A204.1 (cell line): ENCODE data around the gene KANSL1.
A peak's percentile ranks its signal among the peaks of the same experiment; 100 is the strongest.
"Not testable (repeated sequence)": the region's sequence is repeated elsewhere in the genome, so short reads cannot be mapped to it uniquely, and the experiment has no call there.

Experiments used
- FAIRE-seq: peaks from 2 replicates; lab custom pipeline; 2012; peaks lifted over from hg19 to GRCh38; lab: Jason Lieb, UNC

The KANSL1 gene

GRCh38 chr17:46193151-46193625 is at the start of gene KANSL1:
KANSL1 (minus strand) TSS chr17:46193429; CDS start chr17:46172143, 21,286 bp downstream.
- FAIRE-seq: no peak

DNA sequence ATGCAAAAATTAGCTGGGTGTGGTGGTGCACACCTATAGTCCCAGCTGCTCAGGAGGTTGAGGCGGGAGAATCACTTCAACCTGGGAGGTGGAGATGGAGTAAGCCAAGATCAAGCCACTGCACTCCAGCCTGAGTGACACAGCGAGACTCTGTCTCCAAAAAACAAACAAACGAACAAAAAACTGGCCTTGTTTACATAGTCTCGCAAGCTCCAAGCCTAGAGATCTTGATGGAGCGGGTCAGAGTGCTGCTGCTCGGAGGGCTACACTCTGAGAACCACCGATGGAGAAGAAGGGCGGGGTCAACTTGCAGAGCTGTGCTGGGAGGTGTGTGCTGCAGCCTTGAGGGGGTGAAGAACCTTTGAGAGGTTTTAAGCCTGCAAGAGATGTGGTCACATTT is 38.1 kb upstream of the KANSL1 start:
- not testable (repeated sequence) for FAIRE-seq

- FAIRE-seq: not testable (repeated sequence)
These were observed 32.1 kb upstream of the KANSL1 start for GRCh38 chr17:46225274-46225794.

- FAIRE-seq: not testable (repeated sequence)
These were observed 31.6 kb upstream of the KANSL1 start for GRCh38 chr17:46224864-46225263.

- not testable (repeated sequence) for FAIRE-seq
These were observed 29.8 kb upstream of the KANSL1 start for GRCh38 chr17:46223041-46223440.

GRCh38 chr17:46216682-46217081 is 23.5 kb upstream of the KANSL1 start:
- FAIRE-seq: no peak

DNA sequence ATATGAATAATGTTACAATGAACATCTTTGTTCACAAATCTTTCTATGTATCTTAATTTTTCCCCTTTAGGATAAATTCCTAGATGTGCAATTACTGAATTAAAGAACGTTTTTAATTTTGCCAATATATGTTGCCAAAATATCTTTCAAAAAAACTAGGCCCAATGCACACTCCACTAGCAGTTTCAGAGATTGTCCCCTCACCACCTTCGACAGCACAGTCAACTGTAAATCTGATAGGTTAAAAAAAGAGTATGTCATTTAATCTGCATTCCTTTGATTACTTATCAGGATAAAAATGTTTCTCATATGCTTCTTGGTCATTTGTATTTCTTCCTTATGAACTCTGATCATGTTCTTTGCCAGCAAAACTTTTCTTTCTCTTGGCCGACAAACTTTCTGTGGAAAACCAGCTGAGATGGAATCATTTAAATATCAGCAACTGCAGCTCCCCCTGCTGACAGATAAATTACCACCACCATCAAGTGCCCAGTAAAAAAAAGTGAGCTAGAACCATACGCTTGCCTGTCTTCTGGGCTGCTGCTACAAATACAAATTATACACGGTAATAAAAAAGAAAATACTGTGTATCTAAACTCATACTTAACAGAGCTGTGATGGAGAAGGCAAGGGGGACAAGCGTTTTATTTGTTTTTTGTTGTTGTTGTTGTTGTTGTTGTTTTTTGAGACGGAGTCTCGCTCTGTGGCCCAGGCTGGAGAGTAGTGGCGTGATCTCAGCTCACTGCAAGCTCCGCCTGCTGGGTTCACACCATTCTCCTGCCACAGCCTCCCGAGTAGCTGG is 19.6 kb upstream of the KANSL1 start:
- FAIRE-seq: peak; percentile 79

- FAIRE-seq: no peak
These were observed 15.8 kb upstream of the KANSL1 start for GRCh38 chr17:46208997-46209396.

- no peak for FAIRE-seq
These were observed 12.7 kb upstream of the KANSL1 start for GRCh38 chr17:46205975-46206374.

GRCh38 chr17:46202424-46202823 is 9.2 kb upstream of the KANSL1 start:
- FAIRE-seq: no peak

- FAIRE-seq: no peak
These were observed 8.3 kb upstream of the KANSL1 start for GRCh38 chr17:46201491-46201890.

- no peak for FAIRE-seq
These were observed 7.0 kb upstream of the KANSL1 start for GRCh38 chr17:46200197-46200596.

- no peak for FAIRE-seq
These were observed 6.2 kb upstream of the KANSL1 start for GRCh38 chr17:46199379-46199778.

- FAIRE-seq: no peak
These were observed 5.0 kb upstream of the KANSL1 start for GRCh38 chr17:46198233-46198632.

- no peak for FAIRE-seq
These were observed 4.3 kb upstream of the KANSL1 start for GRCh38 chr17:46197530-46197929.

GRCh38 chr17:46195939-46196716 is 2.9 kb upstream of the KANSL1 start:
- no peak for FAIRE-seq

DNA sequence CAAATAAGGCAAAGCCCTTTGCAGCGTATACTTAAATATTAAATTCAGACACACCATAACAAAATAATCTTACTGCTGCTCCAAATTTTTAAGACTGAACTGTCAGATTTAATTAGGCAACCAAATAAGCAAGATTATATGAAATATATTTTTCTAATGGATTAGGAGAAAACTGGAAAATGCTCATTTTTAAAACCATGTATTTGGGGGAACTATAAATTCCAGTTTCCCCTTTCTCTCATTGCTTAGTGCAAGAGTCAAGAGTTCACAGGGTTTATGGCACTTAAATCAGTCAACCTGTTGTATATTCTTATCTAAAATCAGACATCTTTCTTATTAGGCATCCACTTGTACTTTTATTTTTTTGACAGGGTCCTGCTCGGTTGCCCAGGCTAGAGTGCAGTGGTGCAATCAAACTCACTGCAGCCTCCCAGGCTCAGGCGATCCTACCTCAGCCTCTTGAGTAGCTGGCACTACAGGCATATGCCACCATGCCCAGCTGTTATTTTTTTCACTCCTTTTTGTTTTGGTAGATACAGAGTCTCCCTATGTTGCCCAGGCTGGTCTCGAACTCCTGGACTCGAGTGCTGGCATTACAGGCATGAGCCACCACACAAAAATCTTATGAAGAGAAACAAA is 2.1 kb upstream of the KANSL1 start:
- no peak for FAIRE-seq

DNA sequence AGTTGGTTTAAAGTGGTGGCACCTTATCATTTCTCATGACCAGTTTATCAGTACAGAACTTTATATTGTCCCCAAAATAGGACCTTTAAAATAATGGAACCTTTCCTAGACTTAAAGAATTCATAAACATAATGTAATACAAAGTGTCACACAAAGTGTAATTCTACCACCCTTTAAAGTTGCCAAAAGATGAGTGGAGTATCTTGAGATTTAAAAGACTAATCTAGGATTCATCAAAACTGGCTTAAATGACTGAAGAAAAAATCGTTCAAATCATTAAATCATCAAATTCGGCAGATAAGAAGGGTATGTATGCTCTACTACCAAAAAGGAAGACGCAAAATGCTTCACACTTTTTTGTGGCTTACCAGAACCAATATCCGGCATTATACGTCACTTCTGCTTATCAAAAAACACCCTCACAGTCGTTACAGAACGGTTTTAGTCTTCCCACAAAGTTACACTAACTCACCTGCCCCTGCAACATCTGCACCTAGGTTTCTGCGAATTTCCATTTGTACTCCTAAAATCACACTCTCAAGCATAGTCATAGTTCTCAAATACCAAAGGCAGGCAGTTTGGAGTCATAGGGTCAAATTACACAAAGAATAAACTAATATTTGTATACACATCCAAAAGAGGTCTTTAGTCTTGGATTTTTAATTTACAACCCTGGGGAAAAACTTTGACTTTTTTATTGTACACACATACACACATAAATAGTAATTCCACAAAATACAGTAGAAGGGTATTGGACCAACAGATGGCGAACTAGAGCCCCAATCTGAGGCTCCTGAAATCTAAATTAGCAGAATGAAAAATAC is 1.4 kb upstream of the KANSL1 start:
- FAIRE-seq: peak; percentile 73

DNA sequence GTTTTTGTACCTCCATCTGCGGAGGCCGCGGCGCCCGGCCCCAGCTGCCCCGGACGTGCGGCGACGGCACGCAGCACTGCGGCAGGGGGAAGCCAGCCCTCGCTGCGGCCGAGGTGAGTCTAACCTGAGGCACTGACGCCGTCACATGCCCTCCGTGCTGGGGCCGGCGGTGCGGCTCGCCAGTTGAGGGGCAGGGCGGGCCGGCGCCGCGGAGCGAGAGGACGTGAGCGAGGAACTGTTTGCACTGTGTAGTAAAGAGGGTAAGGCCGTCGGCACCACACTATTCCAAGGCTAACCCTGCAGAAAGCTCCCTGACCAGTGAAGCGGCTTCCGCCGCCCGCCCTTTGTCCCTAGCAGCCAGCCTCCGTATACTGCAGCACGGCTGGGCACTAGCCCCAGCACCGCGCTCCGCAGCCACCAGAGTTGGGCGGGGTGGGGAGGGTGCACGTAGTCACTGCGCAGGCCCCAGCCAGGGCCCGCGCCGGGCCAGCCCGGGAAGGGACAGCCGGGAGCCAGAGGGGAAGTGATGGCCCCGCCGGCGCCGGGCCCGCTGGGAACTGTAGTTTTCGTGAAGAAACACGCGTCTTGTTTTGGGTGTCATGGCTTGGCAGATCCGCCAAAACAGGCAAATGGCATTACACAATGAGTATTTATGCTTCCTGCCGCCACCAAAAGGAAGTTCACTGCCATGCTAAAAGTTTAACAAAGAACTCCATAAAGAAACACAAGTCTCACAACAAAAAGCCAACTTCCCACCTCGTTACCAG is 580 bp upstream of the KANSL1 start:
- FAIRE-seq: no peak

DNA sequence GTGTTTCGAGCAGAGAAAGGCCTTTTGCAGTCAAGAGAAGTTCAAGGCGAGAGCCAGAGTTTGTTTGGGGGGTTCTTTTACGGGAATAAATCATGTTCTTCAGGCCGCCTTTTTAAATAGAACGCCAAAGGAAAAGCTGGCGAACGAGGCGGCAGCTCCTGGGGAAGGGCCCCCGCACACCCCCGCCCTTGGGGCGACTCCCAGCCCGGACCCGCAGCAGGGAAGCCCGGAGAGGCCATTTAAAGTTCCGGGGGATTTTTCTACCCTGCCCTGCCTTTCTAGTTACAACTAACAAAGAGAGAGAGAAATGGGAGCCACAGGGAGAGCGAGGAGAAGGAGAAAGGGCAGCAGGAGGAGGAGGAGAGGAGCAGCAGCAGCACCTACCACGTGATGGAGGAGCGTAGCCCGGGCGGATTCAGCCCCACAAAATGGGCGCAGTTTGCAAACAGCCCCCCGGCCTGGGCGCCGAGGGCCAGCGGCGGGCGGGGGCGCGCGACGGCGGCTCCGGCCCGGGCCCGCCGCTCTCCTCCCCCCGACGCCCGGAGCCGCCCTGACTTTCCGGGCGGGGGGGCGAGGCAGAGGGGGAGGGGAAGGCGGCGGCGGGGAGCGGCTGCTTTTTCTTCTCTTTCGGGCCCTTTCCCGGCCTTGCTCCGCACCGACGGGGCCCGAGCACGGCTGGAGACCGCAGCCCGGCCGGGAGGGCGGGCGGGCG is 634 bp downstream of the KANSL1 start:
- no peak for FAIRE-seq

DNA sequence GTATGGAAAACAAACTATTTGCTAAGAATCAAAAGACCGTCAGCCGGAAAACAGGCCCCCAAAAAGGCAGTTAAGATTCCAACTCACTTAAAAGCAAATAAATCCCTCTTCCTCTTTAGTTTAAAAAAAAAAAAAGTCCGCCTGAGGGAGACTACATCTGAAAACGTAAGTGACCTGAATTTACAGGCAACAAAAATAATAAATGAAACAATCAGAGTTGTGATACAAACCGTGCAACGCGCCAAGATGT is 1.1 kb downstream of the KANSL1 start:
- no peak for FAIRE-seq
